C1 segment of cervical spinal cord (tissue), 14 donors: ENCODE data around the gene CD80.
"Not testable (repeated sequence)": the region's sequence is repeated elsewhere in the genome, so short reads cannot be mapped to it uniquely, and the experiment has no call there.

Experiments
- DNase-seq, 14 donors: peaks; one replicate each; lab custom pipeline; 2025; lab: John Stamatoyannopoulos, UW

Gene CD80

GRCh38 chr3:119582178-119582577 lies 22.8 kb upstream of the CD80 start:
- DNase-seq = no peak

DNA sequence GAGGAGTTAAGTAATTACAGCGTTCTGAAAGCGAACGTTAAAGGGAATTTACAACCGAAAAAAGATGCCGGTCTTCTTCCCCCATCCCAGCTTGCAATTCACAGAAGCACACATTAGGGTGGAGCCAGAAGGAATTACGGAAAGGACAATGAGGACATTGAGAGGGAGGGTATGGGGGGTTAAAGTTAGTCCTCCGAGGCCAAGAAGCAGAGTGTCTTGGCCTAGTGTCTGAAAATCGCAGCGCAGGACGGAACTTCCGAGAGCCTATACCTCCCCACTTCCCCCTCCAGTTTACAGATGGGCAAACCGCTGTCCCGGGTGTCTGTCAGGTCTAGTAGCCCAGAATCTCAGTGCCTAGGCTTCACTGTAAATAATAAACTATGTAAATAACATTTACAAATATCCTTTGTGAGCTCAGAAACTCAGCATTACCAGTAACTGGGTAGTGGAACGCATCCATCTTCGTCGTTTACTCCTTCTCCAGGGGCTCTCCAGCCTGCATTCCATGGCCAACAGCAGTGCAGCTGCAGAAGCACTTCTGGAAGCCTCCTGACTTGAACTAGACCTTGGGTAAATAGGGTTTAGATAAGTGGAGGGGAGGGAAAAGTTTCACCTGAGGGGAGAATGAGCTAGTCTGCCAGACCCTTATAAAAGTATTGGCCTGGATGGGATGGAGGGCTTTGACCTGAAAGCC lies 20.8 kb upstream of the CD80 start:
- DNase-seq = peak in 5 of 14 donors; percentile 41 to 68 (median 43)

GRCh38 chr3:119579366-119580066 lies 20.1 kb upstream of the CD80 start, which contains the start of gene ADPRH:
Gene ADPRH, plus strand, starts transcription at chr3:119579492. Its CDS starts 2,678 bp downstream, at chr3:119582170.
- peak in 11 of 14 donors; percentile 20 to 72 (median 47) for DNase-seq

- DNase-seq = no peak
Measured at GRCh38 chr3:119575507-119575906, 16.1 kb upstream of the CD80 start.

DNA sequence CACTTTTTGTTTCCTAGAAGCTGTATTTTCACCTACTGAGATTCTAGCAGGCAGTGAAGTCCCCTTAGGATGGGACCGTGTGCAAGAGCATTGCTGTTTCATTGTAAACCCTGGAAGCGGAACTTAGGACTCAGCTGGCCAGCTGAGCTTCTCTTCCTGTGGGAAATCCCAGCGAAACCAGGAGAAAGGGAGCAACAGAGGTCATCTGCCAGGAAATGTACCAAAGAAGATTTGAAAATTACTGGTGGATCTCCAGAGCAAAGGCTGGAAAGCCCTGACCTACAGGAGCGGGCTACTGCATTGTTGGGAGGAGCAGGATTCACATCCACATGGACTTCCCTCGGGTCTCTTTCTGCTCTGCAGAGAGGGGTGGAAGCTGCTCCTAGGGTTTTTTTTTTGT lies 12.3 kb upstream of the CD80 start:
- no peak for DNase-seq

GRCh38 chr3:119571230-119571629 lies 11.8 kb upstream of the CD80 start:
- no peak for DNase-seq

DNA sequence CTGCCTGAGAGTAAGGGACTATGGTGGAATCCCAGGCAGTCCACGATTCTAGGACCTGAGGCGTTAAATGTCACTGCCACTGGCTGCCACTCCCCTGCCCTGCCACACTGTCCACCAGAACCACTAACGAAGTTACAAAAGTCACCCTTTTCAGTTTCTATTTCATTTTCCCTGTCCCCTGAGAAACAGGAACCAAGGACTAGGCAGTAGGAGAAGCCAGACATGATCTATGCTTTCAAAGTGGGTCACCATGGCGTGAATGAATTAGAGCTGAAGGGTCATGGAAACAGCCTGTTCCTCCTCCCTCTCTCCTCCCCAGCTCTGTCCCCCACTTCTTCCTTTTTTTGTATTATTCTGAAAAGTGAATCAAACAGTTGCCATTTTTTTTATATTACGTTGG lies 10.8 kb upstream of the CD80 start:
- DNase-seq = no peak

- no peak for DNase-seq
Measured at GRCh38 chr3:119569156-119569555, 9.7 kb upstream of the CD80 start.

GRCh38 chr3:119563334-119563733 lies 3.9 kb upstream of the CD80 start:
- DNase-seq = not testable (repeated sequence)

GRCh38 chr3:119562307-119562961 lies 3.0 kb upstream of the CD80 start:
- DNase-seq = no peak

DNA sequence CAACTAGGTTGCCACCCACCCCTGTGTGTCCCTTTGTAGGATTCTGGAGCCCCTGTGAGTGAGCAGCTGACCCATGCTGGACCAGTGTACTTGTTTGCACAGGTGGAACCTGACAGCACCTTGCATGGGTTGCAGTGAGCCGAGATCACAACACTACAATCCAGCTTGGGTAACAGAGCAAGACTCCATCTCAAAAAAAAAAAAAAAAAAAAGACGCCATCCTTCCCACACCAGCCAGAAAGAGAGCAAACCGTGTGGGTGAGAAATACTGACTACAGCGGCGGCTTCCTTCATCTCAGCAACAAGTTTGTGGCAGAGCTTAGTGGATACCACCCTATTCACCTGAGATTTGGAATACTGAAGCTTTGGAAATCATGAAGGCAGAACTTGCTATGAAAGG lies 746 bp upstream of the CD80 start:
- no peak for DNase-seq

- no peak for DNase-seq
Measured at GRCh38 chr3:119558626-119559317, 642 bp downstream of the CD80 start.

DNA sequence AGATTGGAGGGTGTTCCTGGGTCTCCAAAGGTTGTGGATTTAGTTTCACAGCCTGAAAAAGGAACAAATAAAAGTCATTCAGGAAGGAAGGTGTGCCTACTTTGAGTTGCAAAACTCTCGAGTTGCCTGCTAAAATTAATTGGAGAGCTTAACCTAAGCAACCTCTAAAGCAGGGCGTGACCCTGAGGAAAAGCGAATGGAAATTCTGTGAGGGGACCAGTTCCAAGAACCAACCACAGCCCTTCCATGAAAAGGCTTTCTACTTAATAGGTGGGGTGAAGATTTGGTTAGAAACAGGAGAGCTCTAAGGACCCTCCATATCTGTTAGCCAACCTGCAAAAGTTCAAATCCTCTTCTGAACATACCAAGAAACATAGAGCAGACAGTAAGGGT lies 1.5 kb downstream of the CD80 start:
- DNase-seq = no peak

- no peak for DNase-seq
Measured at GRCh38 chr3:119557192-119557876, 2.1 kb downstream of the CD80 start.

GRCh38 chr3:119555929-119556328 lies 3.5 kb downstream of the CD80 start:
- no peak for DNase-seq

GRCh38 chr3:119555309-119555735 lies 4.1 kb downstream of the CD80 start:
- DNase-seq = peak in 2 of 14 donors; percentile 0 to 17

DNA sequence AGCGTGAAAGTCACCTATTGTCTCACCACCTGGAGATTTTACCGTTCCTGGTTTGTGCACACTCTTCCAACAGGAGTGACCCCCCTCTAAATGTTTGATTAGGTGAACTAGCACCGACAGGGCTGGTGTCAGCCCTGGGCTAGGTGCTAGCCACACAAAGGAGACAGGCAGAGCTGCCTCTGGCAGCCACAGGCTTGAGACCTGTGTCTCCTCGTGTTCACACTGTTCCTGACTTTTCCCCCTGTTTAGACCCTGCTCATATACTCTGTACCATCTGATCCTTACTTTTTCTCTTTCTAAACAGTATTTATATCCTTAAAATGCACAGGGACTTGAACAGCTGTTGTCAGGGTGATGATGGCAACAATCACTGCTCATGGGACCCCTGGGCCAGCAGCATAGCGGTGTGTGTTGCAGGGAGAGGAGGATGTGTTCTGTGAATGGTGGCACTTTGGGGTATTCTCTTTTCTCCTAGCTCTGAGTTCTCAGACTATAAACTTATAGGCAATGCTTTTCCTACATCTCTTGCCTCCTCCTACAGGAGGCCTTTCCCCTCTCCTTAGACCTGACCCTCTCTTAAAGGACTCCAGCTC lies 5.5 kb downstream of the CD80 start:
- no peak for DNase-seq

DNA sequence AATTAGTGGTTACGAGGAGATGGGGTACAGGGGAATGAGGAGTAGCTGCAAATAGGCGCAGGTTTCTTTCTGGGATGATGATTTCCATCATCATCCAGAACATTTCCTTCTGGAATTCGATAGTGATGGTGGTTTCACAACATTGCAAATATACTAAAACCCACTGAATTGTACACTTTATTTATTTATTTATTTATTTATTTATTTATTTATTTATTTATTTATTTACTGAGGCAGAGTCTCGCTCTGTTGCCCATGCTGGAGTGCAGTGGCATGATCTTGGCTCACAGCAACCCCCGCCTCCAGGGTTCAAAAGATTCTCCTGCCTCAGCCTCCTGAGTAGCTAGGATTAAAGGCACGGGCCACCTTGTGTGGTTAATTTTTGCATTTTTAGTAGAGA lies 6.5 kb downstream of the CD80 start:
- not testable (repeated sequence) for DNase-seq

DNA sequence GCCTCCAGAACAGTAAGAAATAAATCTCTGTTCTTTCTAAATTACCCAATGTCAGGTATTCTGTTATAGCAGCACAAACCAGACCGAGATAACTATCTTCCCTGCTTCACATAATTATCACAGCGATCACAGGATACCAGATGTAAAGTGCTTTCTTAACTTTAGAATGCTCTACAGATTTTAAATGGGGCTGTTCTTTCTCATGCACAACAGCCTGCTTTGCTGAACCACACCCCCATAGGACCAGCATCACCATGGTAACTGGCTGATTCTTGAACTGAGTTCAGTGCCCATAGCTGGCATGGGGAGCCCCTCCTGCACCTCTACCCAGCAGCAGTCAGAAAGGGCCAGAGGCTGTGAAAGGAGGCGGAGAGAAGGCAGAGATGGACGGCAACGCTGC lies 7.8 kb downstream of the CD80 start:
- DNase-seq = no peak

- DNase-seq = no peak
Measured at GRCh38 chr3:119550192-119550910, 9.1 kb downstream of the CD80 start.
